Activated CD4-positive, CD25-positive, alpha-beta regulatory T cell treated with anti-CD3 and anti-CD28 coated beads, Interleukin-2, amount 50 U/mL, for 16 hours (primary cell): Measurements from ENCODE around the gene PEPD.
A peak's percentile ranks its signal among the peaks of the same experiment; 100 is the strongest.

Experiments
- DNase-seq: peaks from one replicate; pipeline ENCODE4 v3.0.0-alpha.2; 2020; ENCODE audit warnings: low read depth, low spot score

Gene PEPD

DNA sequence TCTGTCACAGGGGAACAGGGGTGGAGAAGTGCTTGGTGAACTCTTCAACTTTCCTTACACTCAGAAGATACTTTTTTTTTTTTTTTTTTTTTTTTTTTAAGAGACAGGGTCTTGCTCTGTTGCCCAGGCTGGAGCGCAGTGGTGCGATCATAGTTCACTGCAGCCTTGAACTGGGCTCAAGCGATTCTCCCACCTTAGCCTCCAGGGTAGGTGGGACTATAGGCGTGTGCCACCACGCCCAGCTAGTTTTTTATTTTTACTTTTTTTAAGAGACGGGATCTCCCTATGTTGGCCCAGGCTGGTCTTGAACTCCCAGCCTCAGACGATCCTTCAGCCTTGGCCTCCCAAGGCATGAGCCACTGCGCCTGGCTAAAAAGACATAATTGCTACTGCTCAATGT is 136.6 kb downstream of the PEPD start:
- DNase-seq, result no peak

DNA sequence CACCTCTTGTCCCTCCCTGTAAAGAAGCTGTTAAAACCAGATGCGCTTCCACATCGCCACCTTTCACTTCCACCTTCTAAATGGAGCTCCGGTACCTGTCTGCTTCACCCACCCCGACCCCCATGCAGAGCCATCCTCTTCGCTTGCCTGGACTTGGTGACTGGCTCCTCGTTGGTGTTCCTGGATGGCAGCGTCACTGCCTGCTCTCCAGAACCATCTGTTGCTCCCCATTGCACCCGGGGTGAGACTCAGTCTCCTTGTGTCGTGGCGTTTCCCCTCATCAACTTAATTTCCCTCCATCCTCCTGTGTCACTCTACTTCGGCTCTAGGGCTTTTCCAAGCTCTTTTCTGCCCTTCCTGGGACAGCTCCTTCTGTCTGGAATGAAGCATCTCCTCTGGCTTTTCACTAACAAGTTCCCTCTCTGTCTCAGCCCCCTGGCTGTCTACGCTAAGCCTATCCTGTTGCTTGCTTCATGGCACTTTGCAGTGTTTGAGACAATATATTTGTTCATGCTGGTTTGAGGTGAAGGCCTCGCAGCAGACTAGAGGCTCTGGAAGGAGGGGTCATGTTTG is 137.8 kb downstream of the PEPD start:
- no peak for DNase-seq

DNA sequence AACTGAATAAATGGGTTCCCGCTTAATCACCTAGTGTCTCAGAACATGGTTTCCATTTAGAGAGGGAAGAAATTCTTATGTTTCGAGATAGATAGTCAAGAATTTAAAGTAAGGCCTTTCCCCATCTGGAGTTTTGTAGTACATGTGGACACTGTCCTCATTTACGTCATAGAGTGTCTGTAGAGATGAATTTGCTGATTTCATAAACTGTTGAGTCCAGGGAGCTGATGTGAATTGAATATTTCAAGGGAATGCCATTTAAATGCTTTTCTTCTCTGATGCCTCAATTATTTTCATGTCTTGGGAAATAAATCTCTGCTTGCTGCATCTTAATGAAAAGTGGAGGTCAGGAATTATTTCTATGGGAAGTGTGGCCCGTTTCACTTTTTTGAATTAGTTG is 138.6 kb downstream of the PEPD start:
- no peak for DNase-seq

DNA sequence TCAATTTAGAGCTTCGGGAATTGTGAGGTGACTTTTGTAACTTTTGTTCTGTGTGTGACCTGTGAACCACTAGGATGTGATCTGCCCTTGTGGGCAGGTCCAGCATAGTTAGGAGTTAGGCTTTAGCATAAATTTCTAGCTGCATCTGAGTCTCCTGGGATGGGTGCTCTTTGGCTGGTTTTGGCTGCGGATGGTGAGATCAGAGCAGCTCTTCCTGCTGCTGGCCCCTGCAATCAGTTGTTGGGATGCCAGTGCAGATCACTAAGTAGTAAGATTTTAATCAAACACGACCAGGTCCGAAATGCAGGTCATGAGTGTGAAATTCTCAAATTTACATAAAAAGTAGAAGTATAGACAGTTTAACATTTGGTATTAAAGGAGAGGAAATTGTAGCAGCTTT is 139.6 kb downstream of the PEPD start:
- no peak for DNase-seq

DNA sequence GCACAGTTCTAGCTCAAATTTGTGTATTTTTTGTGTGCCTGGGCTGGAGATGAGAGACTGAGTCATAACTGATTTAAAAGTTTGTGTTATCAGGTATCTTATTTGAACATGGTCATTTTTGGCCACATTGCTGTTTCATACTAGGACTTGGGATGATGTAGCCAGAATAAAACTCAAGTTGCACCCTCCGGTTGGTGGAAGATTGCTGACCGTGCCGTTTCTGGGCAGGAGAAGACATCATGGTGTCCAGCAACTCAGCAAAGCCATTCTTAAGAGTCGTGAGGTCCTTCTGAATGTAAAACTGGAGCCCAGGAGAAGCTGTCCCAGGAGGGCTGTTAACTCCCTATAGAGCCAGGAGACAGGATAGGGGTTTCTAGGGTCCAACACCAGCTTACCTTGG is 140.5 kb downstream of the PEPD start:
- DNase-seq, result no peak

DNA sequence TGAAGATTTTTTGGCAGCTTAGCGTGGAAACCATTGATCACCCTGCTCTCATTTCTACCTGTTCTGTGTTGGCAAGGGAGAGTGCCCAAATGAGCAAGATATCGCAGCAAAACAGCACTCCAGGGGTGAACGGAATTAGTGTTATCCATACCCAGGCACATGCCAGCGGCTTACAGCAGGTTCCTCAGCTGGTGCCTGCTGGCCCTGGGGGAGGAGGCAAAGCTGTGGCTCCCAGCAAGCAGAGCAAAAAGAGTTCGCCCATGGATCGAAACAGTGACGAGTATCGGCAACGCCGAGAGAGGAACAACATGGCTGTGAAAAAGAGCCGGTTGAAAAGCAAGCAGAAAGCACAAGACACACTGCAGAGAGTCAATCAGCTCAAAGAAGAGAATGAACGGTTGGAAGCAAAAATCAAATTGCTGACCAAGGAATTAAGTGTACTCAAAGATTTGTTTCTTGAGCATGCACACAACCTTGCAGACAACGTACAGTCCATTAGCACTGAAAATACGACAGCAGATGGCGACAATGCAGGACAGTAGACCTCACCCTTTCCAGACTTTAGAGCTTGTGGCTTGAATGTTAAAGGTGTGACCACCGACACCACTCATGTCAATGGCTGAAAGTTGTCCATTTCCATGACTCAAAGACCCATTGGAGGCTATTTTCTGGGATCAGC is 142.3 kb downstream of the PEPD start:
- no peak for DNase-seq

DNA sequence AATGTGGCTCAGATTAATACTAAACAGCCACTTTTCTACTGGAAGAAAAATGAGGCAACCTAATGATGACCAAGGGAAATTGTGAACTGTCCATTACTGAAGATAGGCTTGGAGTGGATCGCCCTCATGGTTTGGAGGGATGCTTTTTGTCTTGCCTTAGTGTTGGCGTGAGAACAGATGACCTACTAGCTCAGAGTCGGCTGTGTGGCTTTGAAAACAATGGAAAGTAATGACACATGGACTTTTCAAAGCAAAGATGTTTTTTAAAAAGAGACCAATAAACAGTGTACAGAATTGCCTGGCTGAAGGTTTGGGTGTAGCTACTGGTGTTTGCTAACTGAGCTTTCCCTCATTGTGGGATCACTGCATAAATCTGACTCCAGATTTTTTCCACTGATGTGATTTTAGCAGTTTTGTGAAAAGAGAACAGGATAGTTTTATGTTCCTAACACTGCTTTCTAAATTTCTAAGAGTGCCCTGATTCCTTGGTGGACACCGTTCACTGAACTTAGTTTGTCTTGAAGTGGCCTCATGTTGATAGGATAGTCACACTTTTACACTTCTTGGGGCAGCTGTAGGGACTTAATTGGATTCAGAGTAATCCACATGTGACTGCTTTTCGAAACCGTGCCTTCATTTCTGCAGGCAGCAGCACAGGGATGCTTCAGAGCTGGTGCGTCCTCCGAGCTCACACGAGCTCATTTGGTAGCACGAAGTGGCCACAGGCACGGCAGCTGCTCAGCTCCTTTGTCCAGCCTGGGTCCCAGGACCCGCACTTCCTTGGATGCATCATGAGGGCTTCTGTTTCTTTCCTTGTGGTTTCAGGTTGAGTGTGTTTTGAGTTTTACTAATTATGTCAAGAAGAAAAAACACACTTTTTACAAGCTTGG is 143.8 kb downstream of the PEPD start:
- no peak for DNase-seq

DNA sequence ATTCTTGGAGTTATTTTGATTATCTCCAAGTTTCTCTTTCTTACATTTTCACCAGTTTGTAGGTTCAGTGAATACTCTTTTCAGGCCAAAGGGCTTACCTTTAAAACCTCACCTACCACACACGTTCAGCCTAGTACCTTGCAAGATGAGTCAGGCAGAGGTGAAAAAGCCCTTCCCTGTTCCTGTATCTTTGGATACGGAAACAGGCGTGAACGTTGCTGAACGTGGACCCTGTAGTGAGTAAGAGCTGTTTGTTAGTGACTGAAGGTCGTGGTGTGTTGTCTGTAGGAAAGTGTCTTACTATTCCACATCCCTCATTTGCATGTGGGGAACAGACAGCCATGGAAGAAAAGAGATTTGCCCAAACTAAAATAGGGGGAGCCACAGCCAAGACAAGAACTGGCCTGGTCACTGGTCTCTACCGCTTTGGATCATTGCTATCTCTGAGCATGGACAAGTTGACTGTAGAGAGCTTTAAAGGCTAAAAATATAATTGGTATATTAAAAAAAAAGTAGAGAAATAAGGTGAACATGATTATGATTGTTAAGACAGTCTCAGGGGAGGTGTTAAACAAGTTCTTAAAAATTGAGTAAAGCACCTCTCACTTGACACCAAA is 144.5 kb downstream of the PEPD start:
- DNase-seq, result no peak

DNA sequence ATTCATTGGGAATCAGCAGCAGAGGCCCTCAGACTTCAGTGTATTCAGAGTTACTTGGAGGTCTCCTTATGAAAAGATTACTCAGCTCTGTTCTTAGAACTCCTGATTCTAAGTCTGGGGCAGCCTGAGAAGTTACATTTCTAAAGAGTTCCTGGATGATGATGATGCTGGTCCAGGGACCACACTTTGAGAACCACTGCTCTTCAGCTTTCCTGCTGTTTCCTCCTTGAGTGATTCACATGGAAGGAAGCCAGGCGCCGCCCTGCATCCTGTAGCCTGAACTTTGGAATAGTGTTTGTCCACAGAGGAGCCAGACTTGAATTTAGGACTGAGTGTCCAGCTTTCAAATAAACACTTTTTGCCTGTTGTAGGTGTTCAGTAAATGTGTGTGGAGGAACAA is 145.2 kb downstream of the PEPD start:
- DNase-seq, result no peak

DNA sequence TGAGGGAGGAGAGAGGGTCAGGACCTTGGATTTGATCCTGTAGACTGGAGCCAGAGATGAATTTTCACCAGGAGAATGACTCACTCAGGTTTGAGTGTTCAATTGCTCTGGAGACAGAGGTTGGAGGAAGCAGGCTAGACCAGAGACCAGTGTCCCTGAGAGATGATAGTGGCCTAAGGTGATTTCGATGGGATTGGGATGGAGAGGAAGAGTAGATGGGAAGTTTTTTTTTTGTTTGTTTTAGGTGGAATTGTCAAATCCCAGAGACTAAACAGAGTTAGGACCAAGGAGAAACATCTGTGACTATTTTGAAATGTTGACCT is 145.8 kb downstream of the PEPD start:
- no peak for DNase-seq

DNA sequence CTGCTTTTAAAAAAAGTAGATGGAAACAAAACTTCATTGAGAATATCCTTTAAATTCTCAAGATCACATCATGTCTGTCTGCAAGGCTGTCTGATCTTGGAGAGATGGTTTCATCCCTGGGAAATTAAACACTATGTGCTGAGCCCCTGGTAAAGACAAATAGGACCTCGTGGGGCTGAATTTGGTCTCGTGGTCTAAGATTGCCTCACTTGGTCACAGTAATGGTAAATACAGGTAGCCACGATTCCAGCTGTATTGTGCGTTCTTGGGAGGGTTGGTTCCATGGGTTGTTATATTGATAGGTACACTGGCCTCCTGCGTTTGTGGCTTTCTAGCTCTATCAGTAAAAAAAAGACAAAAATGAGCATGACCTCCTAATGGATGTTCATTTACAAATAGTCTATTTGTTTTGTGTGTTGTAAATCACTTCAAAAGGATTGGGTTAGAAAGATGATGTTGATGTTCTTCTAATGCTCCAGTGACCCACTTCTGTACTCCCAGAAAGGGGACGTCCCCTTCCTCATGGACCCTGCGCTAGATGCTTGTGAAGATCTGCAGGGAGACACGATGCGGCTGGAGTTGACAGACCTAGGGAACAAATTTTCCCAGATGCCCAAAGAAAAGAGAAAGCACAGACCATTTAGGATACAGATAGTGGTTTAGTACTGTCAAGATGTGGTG is 146.3 kb downstream of the PEPD start:
- no peak for DNase-seq

DNA sequence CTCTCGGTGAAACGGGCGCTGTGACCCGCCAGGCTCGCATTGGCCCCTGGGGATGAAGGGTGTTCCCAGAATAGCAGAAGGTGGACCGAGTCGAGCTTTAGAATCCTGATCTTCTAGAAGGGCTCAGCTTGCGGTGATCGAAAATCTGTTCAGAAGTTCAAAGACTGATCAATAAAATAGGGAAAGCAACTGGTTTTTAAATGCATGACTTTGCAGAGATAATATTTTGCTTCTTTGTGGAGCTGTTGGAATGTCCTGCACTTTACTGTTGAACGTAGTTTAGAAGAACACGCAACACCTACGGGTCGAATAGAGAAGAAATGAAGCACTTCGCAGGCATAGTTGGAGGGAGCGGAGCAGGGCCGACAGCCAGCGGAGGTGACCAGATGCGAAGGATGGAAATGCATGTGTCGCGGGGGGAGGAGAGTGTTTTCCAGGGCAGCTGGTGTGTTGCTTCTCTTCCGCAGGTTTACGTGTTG is 147.3 kb downstream of the PEPD start:
- DNase-seq, result peak; percentile 33

DNA sequence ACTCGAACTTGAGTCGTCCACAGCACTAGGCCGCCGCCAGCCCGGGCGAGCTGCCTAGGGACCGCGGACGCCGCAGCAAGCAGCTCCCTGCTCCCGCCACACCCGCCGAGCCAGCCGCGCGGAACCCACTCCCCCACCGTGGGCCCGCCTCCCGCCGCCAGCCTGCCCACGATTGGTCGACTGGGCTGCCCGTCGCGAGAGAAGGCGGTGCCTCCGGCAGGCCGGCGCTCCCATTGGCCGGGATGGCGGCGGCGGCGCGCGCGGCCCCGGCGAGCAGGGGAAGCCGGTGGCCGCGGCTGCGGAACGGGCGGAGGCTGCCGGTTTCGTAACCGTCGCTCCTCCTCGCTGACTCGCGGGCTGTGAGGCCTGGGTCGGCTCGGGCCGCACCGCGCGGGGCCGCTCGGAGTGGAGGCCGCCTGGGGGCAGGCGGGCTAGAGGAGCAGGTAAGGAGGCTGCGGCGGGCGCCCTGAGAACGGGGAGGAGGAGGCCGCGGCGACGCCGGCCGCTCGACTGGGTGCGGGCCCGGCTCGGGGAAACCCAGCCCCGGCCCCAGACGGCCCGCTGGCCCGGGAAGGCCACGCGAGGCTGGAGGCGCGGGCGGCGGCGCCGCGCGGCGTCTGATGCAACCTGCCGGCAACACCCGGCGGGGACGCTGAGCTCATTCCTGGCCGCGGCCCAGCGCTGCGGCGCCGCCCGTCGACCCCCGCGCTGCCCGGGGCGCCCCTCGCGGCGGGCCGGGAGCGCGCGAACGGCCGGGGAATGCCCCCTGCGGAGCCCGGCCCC is 147.9 kb downstream of the PEPD start, which contains the start of gene CEBPG:
Gene CEBPG, plus strand, starts transcription at position 257 of the 783 bp plus-strand sequence. CDS start 5,531 bp downstream, outside the sequence.
- peak; percentile 91 for DNase-seq

DNA sequence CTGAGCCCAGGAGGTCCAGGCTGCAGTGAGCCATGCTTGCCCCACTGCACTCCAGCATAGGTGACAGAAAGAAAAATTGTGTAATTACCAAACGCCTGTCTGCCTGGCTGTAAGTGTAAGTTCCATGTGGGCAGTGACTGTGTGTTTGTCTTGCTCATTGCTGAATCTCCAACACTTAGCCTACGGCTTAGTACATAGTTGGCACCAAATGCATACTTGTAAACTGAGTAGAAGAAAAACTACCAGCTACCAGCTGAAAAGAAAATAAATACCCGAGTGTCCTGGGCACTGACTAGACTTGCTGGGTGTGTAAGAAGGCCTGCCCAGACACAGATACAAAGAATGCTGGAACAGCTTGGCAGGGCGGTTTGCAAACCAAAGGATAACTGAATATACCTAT is 150.8 kb downstream of the PEPD start:
- no peak for DNase-seq

DNA sequence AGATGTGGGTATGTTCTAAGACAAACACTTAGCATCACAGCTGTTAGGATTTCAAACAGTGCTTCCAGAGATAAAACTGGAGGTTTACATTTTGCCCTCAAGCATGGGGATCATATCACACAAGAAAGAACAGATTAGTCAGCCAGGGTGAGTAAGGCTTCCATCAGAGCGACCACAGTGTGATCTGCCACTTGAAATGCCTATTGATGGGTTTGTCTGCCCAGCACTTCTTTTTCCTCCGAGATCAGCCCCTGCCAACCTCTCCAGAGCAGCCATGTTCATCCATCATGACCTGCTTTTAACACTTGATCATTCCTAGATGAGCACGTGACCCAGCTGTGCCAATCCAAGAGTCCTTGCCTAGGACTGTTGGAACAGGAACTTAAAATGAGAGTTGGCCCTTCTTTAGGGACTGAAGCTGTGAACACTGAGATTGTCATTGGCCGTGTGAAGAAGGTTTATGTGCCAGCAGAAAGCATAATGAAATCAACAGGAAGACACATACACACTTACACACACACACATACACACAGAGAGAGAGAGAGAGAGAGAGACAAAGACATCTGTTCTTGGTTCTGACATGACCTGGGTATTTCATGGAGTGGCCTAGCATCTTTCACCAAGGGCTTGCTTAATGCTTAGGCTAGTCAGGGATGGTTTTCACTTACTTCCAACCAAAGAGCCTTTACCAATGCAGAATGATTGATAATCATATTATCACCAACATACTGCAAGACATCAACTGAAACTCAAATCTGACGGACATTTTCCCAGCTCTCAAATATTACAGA is 153.3 kb downstream of the PEPD start:
- no peak for DNase-seq

DNA sequence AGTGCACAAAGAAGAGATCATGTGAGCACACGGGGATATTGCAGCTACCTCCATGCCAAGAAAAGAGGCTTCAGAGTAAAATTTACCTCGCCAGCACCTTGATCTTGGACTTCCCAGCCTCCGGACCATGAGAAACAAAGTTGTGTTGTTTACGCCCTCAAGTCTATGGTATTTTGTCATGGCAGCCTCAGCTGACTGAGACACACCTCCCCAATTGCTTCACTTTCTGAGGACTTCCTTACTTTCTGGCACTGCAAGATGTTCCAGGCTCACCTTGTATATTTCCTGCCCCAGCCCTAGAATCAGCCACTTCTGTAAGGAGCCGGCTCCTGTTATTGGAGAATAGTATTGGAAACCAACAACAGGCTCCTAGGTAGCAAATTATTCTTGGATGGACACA is 154.7 kb downstream of the PEPD start:
- no peak for DNase-seq

DNA sequence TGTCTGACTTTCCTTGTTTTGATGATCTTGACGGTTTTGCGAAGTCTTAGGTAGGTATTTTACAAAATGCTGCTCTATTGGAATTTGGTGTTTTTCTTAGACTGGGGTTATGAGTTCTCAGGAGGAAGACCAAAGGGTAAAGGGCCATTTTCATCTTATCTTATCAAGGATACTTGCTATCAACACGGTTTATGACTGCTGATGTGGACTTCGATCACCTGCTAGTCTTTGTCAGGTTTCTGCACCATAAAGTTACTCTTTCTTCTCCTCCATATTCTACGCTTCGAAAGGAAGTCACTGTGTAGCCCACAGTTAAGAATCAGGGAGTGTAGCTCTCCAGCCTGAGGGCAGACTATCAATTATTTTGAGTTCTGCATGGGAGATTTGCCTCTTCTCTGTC is 155.5 kb downstream of the PEPD start:
- DNase-seq, result no peak

DNA sequence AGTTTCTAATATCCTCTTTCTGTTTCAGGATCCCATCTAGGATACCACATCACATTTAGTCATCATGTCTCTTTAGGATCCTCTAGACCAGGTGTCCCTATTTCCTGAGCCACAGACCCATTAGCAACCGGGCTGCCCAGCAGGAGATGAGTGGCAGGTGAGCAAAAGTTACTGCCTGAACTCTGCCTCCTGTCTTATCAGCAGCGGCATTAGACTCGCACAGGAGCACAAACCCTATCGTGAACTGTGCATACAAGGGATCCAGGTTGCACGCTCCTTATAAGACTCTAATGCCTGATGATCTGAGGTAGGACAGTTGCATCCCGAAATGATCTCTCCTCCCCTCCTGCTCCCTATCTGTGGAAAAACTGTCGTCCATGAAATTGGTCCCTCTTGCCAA is 155.9 kb downstream of the PEPD start:
- DNase-seq, result no peak

DNA sequence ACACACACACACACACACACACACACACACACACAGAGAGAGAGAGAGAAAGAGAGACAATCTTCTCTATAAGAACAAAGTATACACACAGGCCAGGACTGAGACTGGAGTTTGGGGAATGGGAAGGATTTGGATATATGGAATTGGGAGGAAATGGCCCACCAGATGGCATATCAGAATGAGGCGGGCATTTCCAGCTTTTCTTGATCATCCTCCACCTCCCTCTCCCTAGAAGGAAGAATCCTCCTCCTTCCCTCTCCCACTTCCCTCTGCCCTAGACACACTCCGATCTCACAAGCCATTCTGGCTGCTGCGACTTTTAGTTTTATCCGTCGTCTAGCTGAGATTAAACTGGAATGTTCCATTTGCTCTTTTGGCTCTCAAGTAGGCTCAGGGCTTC is 158.1 kb downstream of the PEPD start:
- no peak for DNase-seq
